Amygdala (tissue), 56 donors: ENCODE measurements around the gene PRC1.

ENCODE experiments used
- DNase-seq, 56 donors: peaks; one replicate each; lab custom pipeline; 2025; lab: John Stamatoyannopoulos, UW

PRC1 gene

GRCh38 chr15:90916461-90916860, 77.9 kb downstream of the PRC1 start:
- no peak for DNase-seq
